ENCODE results near the gene TANK. TPM values are rescaled to one million over a fixed set of nuclear protein-coding genes. Genes with fewer than 3 reads are reported as not detected.

The TANK gene
- polyA plus RNA-seq (ENCODE audit: insufficient read length), result 71.7 TPM
- long read RNA-seq, donor 1, partial matches to known transcripts, result 5 of 12 reads
- long read RNA-seq, donor 1, other reads (novel, unspliced or antisense), result 0 of 12 reads
- long read RNA-seq, donor 2, transcript TANK-202 (8 exons, 2,171 nt), result major isoform, 5 of 7 reads
- long read RNA-seq, donor 2, partial matches to known transcripts, result 0 of 7 reads
- long read RNA-seq, donor 2, other reads (novel, unspliced or antisense), result 0 of 7 reads
- long read RNA-seq, donor 3, transcript TANK-202 (8 exons, 2,171 nt), result major isoform, 5 of 5 reads
- long read RNA-seq, donor 3, partial matches to known transcripts, result 0 of 5 reads
- long read RNA-seq, donor 3, other reads (novel, unspliced or antisense), result 0 of 5 reads
- long read RNA-seq, donor 4, result 0 reads
- long read RNA-seq, donor 5, transcript TANK-202 (8 exons, 2,171 nt), result major isoform, 9 of 19 reads
- long read RNA-seq, donor 5, partial matches to known transcripts, result 0 of 19 reads
- long read RNA-seq, donor 5, other reads (novel, unspliced or antisense), result 7 of 19 reads
- long read RNA-seq, donor 6, transcript TANK-202 (8 exons, 2,171 nt), result major isoform, 5 of 5 reads
- long read RNA-seq, donor 6, partial matches to known transcripts, result 0 of 5 reads
- long read RNA-seq, donor 6, other reads (novel, unspliced or antisense), result 0 of 5 reads
- long read RNA-seq, donor 7, transcript TANK-202 (8 exons, 2,171 nt), result major isoform, 7 of 9 reads
- long read RNA-seq, donor 7, partial matches to known transcripts, result 0 of 9 reads
- long read RNA-seq, donor 7, other reads (novel, unspliced or antisense), result 0 of 9 reads
- long read RNA-seq, donor 8, partial matches to known transcripts, result 0 of 4 reads
- long read RNA-seq, donor 8, other reads (novel, unspliced or antisense), result 0 of 4 reads

- peak; percentile 85 for DNase-seq
These were observed at the start of gene TANK for GRCh38 chr2:161160226-161161073. TSS of gene TANK (plus strand) at chr2:161160428. CDS start at chr2:161179663, 19,235 bp downstream.

- DNase-seq, result no peak
These were observed 48.7 kb upstream of the TANK start for GRCh38 chr2:161111531-161111930.

GRCh38 chr2:161112908-161113307 is 47.3 kb upstream of the TANK start:
- no peak for DNase-seq

DNA sequence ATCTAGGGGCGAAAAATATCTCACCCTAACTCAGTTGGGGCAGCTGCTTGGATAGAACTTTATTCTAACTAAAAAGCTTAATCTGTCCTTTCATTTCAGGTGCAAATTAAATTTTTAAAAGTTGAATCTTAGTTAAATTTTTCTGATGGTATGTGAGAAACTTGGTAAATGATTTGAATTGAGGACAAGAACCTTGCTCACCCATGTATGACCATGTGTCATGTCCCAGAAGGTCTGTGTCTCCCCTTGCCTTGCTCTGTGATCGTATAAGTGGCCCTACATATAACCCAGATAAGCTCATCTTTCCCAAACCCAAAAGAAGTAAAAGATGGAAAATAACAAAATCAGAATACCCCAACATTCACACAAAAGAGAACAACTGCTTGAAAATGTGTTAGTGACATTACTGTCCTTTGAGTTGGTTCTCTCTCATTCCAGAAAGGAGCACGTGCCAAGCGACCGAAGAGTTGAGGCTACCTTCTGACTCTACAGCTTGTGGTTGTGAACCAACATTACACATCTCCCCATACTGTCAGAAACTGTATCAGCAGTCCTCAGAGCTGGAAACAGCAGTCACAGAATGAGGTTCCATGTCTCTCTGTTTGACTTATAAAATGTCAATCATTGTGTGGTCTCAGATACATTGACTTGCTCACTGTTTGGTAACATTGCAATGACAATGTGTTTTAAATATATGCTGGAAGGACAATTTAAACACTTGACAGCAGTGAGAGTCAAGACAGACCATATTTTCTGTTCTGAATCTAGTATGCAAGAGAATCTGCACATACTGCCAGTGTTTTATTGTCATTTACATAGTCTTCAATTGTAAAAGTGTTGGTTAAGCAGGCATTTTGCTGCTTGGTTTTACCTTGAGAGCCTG is 46.3 kb upstream of the TANK start:
- DNase-seq, result no peak

GRCh38 chr2:161115205-161115604 is 45.0 kb upstream of the TANK start:
- DNase-seq, result no peak

DNA sequence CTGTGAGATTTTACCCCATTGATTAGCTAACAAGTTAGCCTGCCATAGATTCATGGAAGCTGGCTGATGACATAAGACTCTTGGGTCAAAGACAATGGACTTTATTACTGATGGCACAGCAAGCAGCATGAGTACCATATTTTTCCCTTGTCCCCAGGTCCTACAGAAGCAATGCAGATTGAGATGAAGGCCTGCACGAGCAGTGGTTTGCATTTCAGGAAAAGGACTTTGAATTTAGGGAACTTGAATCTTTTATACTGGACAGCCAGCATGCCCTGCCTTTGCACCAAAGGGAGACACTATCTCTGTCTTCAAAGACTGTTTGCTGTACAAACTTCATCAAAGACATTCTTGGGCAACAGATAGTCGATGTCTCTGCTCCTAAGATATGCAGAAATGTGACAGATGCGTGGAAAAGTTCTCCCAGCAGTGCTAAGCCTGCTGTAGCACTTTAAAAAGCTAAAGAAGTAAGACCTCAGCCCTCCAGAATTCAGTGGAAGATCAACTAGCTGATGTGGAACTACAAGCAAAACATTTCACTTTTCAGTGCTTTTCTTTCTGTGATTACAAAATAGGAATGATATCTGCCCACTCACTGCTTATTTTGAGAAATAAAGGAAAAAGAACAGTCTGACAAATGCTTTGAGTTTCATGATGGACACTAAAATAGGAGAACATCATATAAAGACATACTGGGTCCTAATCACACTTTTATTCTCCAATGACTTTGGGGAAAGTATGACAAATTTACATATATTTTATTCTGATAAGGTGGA is 44.4 kb upstream of the TANK start:
- no peak for DNase-seq

DNA sequence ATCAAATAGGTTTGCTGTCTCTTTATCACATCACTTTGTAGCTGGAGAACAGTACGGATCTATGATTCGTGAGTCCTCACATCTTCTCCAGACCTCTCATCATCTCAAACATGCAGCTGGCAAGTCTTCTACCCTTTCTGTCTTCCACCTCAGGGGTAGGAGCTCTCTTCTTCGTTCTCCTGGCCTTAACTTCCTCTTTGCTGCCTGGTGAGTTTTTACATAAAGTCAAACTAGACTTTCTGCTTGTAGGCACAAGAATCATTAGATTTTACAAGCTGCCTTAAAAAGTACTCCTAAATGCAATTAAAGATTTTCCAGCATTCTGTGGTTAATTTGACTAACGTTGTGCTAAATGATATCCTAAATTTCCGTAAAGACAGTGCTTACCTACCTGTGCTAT is 43.7 kb upstream of the TANK start:
- no peak for DNase-seq

GRCh38 chr2:161117506-161117905 is 42.7 kb upstream of the TANK start:
- no peak for DNase-seq

- no peak for DNase-seq
These were observed 41.5 kb upstream of the TANK start for GRCh38 chr2:161118722-161119121.

GRCh38 chr2:161119483-161119882 is 40.7 kb upstream of the TANK start:
- DNase-seq, result no peak

DNA sequence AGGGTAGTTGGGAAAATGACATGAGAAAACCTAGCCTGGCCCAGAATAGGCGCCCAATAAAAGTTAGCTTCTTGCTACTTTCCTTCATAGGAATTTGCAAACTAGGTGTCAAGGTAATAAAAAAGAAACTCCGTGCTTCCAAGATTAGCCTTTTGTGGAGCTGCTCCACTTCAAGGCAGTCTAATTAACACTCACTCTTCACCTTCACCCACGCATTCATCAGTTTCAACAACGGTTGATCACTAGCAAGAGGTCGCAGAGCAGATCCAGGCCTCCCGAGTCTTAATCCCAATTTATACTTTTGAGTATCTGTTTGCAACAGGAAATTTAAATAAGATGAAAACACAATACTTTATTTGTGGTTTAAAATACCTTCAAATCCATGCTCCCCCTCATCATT is 39.5 kb upstream of the TANK start:
- no peak for DNase-seq

GRCh38 chr2:161121622-161122021 is 38.6 kb upstream of the TANK start:
- no peak for DNase-seq

- DNase-seq, result no peak
These were observed 37.3 kb upstream of the TANK start for GRCh38 chr2:161122772-161123530.

DNA sequence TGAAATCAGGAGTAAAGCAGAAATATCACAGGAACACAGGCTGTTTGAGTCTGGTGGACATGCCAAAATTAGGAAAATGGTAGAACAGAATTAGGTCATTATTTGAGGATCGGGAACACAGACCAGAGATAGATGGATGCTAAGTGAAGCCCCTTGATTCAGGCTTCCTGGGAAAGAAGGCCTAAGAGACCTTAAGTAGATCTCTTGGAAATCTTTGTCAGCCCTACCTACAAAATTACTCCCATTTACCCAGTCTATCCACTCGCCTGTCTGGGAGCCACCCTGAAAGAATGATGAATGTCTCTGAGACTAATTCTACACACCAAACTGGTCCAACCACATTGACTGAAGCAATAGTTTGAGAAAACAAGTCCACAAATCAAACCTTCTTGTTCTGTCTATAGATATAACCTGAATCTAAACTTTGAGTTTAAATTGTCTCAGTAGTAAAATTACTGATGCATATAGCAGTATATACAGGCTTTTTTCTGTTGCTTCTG is 36.6 kb upstream of the TANK start:
- no peak for DNase-seq

DNA sequence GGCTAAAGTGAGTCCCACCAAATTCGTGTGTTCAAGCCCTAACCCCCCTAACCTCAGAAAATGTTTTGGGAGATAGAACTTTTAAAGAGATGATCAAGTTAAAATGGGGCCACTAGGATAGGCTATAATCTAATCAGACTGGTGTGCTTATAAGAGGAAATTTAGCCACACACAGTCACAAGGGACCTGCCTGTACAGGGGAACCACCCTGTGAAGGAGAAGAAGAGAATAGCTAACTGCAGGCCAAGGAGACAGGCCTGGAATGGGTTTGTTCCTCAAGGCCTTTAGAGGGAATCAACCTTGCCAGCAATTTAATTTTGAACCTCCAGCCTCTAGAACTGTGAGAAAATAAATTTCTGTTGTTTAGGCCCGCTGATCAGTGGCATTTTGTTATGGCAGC is 36.0 kb upstream of the TANK start:
- DNase-seq, result no peak

DNA sequence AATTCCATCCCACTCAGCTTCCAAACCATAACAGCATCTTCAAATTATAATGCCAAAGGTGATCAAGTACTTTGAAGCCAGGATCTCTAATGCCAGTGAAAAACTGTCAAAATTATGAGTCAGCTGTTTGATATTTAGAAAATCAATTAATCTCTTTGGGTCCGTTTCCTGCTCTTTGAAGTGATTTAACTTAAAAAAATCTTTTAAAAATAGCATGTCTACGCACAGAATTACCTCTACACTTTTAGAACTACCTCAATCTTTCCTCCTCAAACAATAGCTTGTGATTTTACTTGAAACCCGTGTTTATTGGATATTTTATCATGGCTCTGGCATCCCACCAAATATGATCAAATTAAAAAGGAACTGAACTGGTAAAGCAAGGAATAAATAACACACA is 31.3 kb upstream of the TANK start:
- no peak for DNase-seq

DNA sequence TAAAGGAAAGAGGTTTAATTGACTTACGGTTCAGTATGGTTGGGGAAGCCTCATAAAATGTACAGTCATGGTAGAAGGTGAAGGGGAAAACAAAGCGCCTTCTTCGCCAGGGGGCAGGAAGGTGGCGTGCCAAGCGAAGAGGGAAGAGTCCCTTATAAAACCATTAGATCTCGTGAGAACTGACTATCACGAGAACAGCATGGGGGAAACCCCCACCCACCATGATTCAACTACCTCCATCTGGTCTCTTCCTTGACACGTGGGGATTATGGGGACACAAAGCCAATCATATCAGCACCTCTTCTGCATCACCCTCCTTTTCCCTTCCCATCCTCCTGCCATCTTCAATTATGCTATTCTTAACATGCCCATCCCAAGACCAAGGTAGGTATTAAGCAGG is 29.9 kb upstream of the TANK start:
- DNase-seq, result no peak

DNA sequence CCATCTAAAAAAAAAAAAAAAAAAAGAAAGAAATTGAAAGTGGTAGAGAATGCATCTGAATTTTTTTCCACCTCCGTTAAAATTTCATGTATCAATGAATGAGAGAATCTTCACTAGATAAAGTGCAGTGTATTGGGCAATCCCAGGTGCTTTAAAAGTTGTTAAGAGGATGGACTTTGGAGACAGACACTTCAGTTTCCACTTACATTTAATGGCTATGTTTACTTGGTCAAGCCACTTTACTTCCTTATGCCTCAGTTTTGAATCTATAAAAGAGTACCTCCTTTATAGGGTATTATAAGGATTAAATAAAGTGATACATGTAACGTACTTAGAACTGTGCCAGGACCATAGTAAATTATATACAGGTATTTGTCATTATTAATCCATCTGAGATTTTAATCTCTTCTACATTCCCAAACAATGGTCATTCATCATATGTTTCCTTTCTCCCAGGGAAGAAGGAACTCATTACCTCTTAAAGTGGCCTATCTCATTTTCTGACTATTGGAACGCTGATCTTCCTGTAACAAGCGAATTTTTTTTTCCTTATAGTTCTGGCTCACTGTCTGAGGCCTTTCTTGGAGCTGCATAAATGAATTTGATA is 29.1 kb upstream of the TANK start:
- no peak for DNase-seq

DNA sequence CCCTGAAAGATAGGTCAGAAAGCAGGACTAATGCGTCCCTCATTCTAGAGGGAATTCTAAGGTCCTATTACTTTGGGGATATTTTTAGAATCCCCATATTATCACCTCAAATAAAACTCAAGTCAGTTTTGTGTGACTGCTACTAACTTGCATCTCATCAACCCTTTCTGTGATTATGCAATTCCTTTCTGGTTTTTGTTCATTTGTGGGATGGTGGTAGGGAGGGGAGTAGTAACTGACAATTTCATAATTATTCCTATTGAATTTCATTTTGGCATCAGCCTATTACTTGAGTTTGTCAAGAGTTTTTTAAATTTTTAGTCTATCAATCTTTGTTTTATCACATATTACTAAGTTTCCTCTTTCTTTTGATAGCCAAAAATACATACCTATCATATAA is 28.4 kb upstream of the TANK start:
- no peak for DNase-seq

Data from left kidney (tissue), 8 donors.